Measurements from ENCODE around the gene NOL9.

DNA sequence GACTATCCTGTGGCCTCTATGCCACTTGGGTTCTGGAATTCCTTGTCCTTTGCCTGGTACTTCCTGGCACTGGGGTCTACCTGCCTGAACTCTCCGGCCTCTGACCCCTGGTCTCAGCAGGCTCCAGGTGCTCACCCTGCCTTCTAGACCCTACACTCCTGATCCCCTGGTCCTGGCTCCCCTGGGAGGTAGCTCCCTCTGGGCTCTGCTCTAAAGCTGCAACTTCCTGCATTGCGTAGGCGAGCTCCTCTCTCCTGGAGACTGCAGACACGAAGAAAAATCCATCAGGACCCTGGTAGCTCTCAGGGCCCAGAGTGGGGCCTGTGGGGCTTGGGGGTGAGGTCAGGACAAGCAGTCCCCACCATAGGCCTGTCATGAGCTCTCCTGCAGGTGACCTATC is 55.0 kb downstream of the NOL9 start:
- TF ChIP-seq, protein P1, sequence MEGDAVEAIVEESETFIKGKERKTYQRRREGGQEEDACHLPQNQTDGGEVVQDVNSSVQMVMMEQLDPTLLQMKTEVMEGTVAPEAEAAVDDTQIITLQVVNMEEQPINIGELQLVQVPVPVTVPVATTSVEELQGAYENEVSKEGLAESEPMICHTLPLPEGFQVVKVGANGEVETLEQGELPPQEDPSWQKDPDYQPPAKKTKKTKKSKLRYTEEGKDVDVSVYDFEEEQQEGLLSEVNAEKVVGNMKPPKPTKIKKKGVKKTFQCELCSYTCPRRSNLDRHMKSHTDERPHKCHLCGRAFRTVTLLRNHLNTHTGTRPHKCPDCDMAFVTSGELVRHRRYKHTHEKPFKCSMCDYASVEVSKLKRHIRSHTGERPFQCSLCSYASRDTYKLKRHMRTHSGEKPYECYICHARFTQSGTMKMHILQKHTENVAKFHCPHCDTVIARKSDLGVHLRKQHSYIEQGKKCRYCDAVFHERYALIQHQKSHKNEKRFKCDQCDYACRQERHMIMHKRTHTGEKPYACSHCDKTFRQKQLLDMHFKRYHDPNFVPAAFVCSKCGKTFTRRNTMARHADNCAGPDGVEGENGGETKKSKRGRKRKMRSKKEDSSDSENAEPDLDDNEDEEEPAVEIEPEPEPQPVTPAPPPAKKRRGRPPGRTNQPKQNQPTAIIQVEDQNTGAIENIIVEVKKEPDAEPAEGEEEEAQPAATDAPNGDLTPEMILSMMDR (IDR thresholded peaks at IDR 0.05; ENCODE audit: low read depth, low read length), result no peak
- TF ChIP-seq EZH2phosphoT487 (IDR thresholded peaks at IDR 0.05; ENCODE audit: low read depth), result no peak
